Right atrium auricular region (tissue), 2 donors: ENCODE results near the gene MS4A15. TPM values are rescaled to one million over a fixed set of nuclear protein-coding genes. Genes with fewer than 3 reads are reported as not detected.

Source experiments
- DNase-seq: peaks from one replicate; pipeline ENCODE4 v3.0.0-alpha.2; 2019; ENCODE audit warnings: low spot score
- H3K27ac ChIP-seq, 2 donors: fragments of 200-600 bp; sonication (generic); 1 replicate in 1 of 2; 2 replicates in 1 of 2; pipeline ENCODE4 v1.5.1; 2016 to 2019
- H3K27me3 ChIP-seq, 2 donors: fragments of 200-600 bp; sonication (generic); one replicate each; pipeline versions ENCODE4 v1.5.1 to v1.6.0; 2017 to 2019
- H3K36me3 ChIP-seq: fragments of 200-600 bp; sonication (generic); one replicate; pipeline ENCODE4 v1.5.1; 2016
- H3K4me1 ChIP-seq, 2 donors: fragments of 200-600 bp; sonication (generic); one replicate each; pipeline versions ENCODE4 v1.5.1 to v1.6.0; 2017 to 2019
- H3K4me3 ChIP-seq, 2 donors: fragments of 200-600 bp; sonication (generic); 1 replicate in 1 of 2; 2 replicates in 1 of 2; pipeline ENCODE4 v1.5.1; 2017 to 2019; ENCODE audit warnings: mild to moderate bottlenecking in 1 of 2, moderate library complexity in 1 of 2
- H3K9me3 ChIP-seq, 2 donors: fragments of 200-600 bp; sonication (generic); one replicate each; pipeline ENCODE4 v1.5.1; 2019
- CTCF ChIP-seq, 2 donors: fragments of 200-600 bp; sonication (generic); IDR thresholded peaks; one replicate each; pipeline ENCODE4 v1.5.1; 2019; ENCODE audit warnings: antibody characterized with exemption in 2 of 2
- total RNA-seq, 2 donors: library from RNA; depleted of rRNA; stranded (reverse); fragments of >200 nt; gene quantifications; one replicate each; pipeline ENCODE4 v1.1.0, GENCODE V29; 2016

Gene MS4A15
- total RNA-seq, 2 donors from 2014 or later, result not detected

GRCh38 chr11:60825118-60825517 is 68.5 kb downstream of the MS4A15 start:
- no peaks in the 10 kb centered on the region for H3K9me3 ChIP-seq

GRCh38 chr11:60825790-60826189 is 69.1 kb downstream of the MS4A15 start:
- no peak for TF ChIP-seq CTCF (IDR thresholded peaks at IDR 0.05)
- no peak for DNase-seq

More at GRCh38 chr11:60825118-60825517, 68.5 kb downstream of the MS4A15 start:
- no peaks in the 10 kb centered on the region for H3K36me3 ChIP-seq
- no peak overlapping the region for H3K27ac ChIP-seq
- TF ChIP-seq CTCF (IDR thresholded peaks at IDR 0.05), result no peak
- no peaks in the 10 kb centered on the region for H3K4me1 ChIP-seq
- H3K4me3 ChIP-seq, result no peak overlapping the region
- H3K27me3 ChIP-seq, result no peaks in the 10 kb centered on the region
- no peak for DNase-seq

More at GRCh38 chr11:60825790-60826189, 69.1 kb downstream of the MS4A15 start:
- Histone ChIP-seq H3K4me3 (no peak overlapping the region), H3K36me3 (no peaks in the 10 kb centered on the region), H3K27ac (no peak overlapping the region), H3K4me1 (peaks cover 0 to under 1% of the 10 kb centered on the region in 2 donors), H3K9me3 (no peaks in the 10 kb centered on the region), H3K27me3 (no peaks in the 10 kb centered on the region)

Other genes starting within 250 kb of the MS4A15 start
- not detected for gene MS4A13, start 241.5 kb upstream of the MS4A15 start, total RNA-seq
- gene MS4A8, start 57.3 kb upstream of the MS4A15 start, total RNA-seq, result not detected
- not detected for gene MS4A18, start 32.1 kb upstream of the MS4A15 start, total RNA-seq
- not detected for gene MS4A10, start 28.5 kb downstream of the MS4A15 start, total RNA-seq
- 10 to 100 TPM in 1 of 2 donors, 1 to 10 TPM in 1; 9.1 to 10.2 TPM for gene CCDC86, start 85.2 kb downstream of the MS4A15 start, total RNA-seq
- gene PTGDR2, start 99.1 kb downstream of the MS4A15 start, total RNA-seq, result 1 to 10 TPM in 1 of 2 donors, not detected in 1; 1.3 TPM
- not detected for gene ZP1, start 110.7 kb downstream of the MS4A15 start, total RNA-seq
- 10 to 100 TPM; 20.3 to 46.2 TPM for gene PRPF19, start 149.7 kb downstream of the MS4A15 start, total RNA-seq
- 100 to 1,000 TPM; 119 to 124 TPM for gene TMEM109, start 157.3 kb downstream of the MS4A15 start, total RNA-seq
- 1 to 10 TPM; 7.5 to 8.4 TPM for gene TMEM132A, start 167.6 kb downstream of the MS4A15 start, total RNA-seq
- gene SLC15A3, start 195.3 kb downstream of the MS4A15 start, total RNA-seq, result 10 to 100 TPM; 12.9 to 17.5 TPM
- gene CD6, start 214.8 kb downstream of the MS4A15 start, total RNA-seq, result under 1 TPM; 0.48 to 0.79 TPM